Ramos (cell line): ENCODE data around the gene SEPHS2.

ENCODE experiments used
- in situ Hi-C: fragments of 300-500 bp; cut with MboI; formaldehyde crosslinking; loops from one replicate; pipeline ENCODE4 v1.14.3; 2022; ENCODE audit warnings: low sequenced_read_pairs; ENCODE audit not compliant: unreplicated experiment

Gene SEPHS2

DNA sequence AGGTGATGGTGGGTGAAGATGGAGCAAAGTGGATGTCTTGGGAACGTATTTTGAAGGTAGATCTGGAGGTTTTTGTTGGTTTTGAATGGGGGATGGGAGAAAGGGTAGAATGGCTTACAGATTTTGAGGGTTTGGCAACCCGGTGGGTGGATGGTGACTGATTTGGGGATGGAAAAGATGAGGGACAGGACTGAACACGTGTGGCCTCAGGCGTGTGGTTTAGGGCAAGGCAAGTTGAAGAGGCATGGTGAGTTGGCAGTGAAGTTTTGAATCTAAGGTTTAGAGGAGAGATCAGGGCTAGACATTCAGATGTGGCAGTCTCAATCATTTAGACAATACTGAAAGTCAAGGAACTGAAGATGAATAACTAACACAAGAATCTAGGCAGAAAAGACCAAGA lies 10.8 kb downstream of the SEPHS2 start:
- in situ Hi-C loops, result no loop called here

DNA sequence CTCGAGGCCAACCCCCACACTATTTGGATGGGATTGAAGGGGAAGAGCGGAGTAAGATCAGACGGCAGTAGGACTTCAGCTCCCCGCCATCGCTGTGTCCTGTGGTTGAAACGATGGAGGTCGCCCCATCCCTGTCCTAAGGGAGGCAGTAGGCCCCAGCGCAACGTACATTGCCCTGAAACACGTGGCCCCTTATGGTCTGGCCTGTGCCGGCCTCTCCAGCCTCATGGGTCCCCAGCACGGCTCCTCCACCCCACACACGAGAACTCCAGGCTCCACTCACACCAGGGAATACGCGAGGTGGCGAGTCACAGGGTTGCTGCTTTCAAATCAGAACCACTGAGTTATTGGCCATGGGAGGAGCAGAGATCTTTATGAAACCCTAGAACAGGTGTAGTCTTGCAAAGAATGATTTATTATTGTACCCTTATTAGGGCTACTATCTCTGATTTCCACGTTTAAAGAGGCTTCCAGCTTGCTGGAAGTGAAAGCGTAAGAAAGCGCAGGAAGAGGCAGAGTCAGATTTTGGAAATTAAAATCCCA lies 15.2 kb downstream of the SEPHS2 start:
- in situ Hi-C loops, result no loop called here

DNA sequence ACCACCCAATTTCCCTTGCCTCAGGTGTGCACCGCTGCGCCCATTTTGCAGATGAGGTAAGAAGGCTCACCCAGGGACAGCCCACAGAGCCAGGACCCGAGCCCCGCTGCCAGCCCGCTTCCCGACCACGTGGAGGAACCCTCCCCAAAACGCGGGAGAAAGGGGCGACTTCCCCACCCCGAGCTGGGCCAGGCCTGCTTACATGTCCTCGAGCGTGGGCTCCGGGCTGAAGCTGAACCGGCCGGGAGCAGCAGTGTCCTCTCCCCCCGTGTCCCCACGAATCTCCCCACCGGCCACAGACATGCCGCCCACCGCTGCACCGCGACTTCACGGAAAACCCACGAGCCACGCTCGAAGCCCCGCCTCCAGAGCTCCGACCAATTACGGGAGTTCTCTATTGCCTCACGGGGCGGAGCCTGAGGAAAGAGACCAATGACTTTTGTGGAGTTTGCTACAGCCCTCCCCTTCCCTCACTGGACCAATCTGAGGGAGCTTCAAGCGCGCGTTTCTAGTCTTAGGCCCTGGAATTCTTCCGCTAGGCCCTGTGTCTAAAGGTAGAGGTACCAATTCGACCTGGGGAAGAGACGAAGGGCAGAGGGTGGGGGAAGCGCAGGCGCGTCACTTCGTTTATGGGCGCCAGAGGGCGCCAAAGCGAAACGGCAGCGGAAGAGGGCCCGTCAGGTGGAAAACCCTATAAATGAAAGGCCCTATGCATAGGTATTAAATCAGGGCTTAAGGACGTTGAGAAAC lies 15.8 kb downstream of the SEPHS2 start, which contains the start of gene DCTPP1:
Gene DCTPP1, minus strand, starts transcription at position 353 of the 750 bp plus-strand sequence. Its CDS starts 50 bp downstream, at position 303.
- in situ Hi-C loops, result loop anchor here (10.0 kb wide), 1 partner anchor 365 kb away; the partner anchor contains the start of gene ALDOA

DNA sequence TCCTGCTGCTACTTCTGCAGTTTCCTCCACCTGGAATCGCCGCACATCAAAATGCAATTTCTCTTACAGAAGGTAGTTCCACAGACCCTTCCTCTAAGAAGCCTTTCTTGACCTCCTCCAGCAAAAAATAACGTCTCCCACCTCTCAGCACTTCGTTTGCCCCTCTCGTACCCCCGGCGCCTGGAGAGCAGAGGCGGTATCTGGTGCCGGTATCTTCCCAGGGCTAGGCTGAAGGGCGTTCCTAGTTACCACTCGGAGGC lies 16.3 kb downstream of the SEPHS2 start:
- in situ Hi-C loops, result loop anchor here (10.0 kb wide), 1 partner anchor 365 kb away; the partner anchor contains the start of gene ALDOA

DNA sequence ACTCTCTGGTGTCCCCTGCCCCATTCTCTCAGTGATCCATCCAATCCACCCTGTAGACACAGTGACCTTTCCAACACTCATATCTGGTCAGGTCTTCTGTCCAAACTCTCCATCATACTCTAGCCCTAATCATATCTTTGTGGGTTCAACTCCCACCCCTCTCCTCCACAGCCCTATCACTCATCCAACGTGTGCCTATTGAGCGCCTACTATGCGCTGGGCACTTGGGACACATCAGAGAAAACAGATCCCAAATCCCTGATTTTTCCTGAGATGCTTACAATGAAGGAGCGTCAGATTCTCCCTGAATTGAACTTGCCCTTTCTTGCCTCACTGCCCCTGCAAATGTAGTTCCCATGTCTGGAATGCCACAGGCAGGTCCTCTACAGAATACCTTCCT lies 17.6 kb downstream of the SEPHS2 start:
- in situ Hi-C loops, result loop anchor here (10.0 kb wide), 1 partner anchor 363 kb away; the partner anchor contains the start of gene ALDOA

DNA sequence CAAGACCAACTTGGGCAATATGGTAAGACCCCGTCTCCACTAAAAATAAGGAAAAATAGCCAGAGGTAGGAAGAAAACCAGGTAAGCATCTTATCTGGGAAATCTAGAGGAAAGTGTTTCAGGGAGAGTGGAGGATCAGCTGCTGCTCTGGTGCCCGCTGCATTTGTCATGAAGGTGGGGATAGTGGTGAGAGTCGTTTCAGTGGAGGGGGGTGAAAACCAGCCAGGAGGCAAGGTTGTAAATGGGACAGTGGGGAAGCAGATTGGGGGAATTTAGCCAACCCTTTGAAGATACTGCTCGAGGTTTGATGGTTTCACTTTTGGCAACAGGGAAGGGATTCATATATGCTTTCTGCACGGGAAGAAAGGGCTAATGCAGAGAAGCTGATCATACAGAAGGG lies 24.7 kb downstream of the SEPHS2 start:
- in situ Hi-C loops, result loop anchor here (5.0 to 10.0 kb wide), 2 partner anchors 186 to 356 kb away; partner anchors contain the start of gene ALDOA

DNA sequence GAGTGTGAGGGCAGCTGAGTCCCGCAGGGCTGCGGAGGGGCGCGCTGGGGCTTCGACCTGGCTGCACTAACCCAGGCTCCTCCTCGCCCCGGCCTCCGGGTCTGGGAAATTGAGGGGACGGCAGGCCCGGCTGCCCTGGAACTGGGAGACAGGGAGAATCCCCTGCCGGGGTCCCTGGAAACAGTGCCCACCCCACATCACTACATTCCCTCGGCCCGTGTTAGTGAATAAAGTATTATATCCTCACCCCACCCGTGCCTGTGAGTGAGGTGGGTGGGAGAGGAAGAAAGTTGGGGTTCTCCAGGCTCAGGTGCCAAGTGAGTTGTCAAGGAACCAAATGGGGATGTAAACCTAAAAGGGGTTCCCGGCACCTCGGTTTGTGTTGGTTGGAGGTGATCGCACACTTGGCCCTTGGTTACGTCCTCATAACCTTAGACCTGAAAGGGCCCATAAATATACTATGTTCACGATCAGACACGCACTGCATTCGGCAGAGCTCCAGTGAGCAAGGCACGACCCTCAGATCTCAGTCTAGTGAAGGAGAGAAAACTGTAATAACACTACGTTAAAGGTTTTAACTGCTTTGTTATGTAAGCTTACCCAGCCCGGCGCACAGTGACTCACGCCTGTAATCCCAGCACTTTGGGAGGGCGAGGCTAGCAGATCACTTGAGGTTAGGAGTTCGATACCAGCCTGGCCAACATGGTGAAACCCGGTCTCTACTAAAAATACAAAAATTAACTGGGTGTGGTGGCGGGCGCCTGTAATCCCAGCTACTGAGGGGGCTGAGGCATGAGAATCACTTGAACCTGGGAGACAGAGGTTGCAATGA lies 27.1 kb downstream of the SEPHS2 start:
- in situ Hi-C loops, result no loop called here

DNA sequence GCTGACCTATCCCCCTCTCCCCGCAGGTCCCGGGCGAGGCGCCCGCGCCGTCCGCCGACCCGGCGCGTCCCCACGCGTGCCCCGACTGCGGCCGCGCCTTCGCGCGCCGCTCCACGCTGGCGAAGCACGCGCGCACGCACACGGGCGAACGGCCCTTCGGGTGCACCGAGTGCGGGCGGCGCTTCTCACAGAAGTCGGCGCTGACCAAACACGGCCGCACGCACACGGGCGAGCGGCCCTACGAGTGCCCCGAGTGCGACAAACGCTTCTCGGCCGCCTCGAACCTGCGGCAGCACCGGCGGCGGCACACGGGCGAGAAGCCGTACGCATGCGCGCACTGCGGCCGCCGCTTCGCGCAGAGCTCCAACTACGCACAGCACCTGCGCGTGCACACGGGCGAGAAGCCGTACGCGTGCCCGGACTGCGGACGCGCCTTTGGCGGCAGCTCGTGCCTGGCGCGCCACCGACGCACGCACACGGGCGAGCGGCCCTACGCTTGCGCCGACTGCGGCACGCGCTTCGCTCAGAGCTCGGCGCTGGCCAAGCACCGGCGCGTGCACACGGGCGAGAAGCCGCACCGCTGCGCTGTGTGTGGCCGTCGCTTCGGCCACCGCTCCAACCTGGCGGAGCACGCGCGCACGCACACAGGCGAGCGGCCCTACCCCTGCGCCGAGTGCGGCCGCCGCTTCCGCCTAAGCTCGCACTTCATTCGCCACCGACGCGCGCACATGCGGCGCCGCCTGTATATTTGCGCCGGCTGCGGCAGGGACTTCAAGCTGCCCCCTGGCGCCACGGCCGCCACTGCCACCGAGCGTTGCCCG lies 27.9 kb downstream of the SEPHS2 start:
- in situ Hi-C loops, result no loop called here

DNA sequence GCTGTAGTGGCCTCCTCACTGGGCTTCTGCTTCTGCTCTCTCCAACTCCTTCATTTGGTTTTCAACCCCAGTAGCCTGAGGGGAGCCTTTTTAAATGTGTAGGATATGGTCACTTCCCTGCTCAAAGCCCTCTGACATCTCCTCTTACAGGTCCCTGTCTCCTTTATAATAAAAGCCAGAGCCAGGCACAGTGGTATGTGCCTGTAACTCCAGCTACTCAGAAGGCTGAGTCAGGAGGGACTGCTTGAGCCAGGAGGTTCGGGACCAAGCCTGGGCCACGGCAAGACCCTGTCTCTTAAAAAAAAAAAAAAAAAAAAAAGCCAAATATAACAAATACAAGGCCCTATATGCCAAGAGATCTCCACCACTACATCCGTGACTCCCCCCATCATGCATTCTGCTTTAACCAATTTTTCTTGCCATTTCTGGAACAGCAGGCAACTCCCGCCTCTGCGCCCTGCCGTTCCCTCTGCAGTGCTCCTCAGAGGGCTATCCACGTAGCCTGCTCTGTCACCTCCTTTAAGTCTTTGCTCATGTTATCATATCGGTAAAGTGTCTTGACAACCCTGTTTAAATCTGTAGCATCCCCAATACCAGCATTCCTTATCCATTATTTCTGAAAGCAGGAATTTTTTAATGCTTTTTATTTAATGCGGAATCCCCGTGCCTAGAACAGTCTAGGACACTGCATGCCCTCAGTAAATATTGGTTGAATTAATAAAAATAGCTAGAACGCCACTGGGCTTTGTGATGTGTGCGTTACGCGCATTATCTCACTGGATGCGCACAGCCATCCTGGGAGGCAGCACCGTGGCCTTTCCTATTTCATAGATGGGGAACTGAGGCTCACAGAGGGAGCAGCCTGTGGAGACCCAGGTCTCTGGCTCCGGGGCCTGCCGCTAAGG lies 28.8 kb downstream of the SEPHS2 start:
- in situ Hi-C loops, result no loop called here

DNA sequence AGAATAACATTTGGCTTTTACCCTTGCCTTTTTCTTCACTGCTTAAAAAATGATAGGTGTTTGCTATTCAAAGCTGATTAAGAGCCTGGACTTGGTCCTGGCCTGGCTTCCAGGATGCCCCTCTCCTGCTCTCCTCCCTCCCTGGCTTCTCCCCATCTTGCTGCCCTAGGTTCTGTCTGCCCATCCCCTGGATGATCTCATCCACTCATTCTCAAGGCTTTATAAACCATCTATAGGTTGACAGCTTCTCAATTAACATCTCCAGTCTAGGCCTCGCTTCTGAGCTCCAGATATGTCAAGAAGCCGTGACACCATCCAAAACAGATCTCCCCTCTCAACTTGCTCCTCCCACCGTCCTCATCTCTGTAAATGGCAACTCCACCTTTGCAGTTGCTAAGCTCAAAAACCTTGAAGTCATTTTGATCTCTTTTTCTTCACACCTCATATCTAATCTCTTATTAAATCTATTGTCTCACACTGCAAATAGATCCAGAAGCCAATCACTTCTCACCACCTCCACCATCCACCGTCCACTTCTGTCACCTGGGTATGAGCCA lies 29.5 kb downstream of the SEPHS2 start:
- in situ Hi-C loops, result no loop called here

DNA sequence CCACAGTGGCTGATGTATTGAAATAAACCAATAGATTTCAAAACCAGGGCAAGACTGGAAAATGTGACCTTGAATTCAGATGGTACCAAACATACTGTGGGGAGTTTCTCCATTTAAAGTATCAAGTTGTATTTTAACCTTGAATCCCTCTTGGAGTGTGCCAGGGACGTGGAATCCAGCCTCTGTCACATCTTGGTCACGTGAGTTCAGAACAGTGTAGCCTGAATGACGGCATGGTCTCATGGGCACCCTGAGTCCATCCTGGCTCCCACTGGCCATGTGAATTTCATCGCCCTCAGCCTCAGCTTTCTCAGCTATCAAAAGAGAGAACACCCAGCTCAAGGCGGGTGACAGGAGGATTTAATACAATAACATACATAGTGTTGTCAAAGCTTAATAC lies 31.5 kb downstream of the SEPHS2 start:
- in situ Hi-C loops, result loop anchor here (5.0 kb wide), 1 partner anchor 42 kb away; the partner anchor contains the start of genes MYL11 and TBC1D10B

DNA sequence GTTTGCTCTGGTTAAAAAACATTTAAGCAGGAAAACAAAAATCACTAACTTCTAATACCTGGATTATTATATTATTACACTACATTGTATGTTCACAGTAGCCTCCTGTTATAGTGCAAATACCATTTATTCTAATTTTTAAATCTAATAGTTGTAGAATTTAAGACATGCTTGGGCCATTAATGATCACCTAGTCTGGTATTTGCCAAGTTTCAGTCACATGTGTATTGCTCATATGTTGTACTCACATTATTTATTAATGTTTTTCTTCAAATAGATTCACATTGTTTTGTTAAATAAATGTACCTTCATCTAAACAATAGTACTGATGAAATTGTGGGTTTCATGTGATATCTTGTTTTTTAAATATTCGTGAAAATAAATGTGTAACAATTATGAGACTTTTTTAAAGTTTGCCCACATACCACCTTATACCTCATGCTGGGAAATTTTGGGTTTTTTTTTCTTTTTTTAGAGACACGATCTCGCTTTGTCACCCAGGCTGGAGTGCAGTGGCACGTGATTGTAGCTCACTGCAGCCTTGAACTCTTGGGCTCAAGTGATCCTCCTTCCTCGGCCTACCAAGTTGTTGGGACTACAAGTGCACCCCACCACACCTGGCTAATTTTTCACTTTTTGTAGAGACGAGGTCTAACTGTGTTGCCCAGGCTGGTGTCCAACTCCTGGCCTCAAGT lies 32.4 kb downstream of the SEPHS2 start:
- in situ Hi-C loops, result loop anchor here (5.0 kb wide), 1 partner anchor 41 kb away; the partner anchor contains the start of genes MYL11 and TBC1D10B

DNA sequence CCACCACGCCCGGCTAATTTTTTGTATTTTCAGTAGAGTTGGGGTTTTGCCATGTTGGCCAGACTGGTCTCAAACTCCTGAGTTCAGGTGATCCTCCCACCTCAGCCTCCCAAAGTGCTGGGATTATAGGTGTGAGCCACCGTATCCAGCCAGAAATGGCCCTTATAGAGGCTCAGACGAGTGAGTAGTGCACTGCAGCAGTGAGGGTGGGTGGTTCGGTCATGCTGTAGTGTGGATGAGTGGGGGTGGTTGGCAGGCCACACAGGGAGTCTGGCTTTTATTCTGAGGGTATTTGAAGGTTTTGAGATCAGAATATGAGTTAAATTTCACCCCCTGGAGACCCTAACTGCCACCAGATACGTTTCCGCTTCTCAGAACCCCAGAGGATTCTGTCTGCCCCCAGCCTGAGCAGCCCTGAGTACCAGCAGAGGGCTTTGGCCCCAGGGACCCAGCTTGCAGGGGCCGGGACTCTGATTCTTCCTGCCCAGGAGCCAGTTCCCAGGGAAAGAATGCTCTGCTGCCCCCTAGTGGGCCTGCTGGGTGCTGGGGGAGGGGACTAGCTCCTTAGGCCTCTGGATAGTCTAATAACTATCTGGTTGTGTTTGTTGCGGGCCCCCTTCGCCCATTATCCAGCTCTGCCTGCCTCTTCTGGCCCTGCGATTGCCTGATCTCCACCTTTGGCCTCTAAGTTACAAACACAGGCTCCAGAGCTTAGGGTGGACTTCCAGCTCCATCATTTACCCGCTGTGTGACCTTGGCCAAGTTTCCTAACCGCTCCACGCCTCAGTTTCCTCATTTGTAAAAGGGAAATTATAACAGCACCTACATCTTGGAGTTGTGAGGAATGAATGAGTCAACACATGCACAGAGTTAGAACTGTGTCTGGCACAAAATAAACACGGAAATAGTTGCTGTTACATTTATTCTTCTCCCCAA lies 36.3 kb downstream of the SEPHS2 start:
- in situ Hi-C loops, result loop anchor here (5.0 to 10.0 kb wide), 2 partner anchors 37 to 325 kb away; partner anchors contain the start of genes MYL11 and TBC1D10B

DNA sequence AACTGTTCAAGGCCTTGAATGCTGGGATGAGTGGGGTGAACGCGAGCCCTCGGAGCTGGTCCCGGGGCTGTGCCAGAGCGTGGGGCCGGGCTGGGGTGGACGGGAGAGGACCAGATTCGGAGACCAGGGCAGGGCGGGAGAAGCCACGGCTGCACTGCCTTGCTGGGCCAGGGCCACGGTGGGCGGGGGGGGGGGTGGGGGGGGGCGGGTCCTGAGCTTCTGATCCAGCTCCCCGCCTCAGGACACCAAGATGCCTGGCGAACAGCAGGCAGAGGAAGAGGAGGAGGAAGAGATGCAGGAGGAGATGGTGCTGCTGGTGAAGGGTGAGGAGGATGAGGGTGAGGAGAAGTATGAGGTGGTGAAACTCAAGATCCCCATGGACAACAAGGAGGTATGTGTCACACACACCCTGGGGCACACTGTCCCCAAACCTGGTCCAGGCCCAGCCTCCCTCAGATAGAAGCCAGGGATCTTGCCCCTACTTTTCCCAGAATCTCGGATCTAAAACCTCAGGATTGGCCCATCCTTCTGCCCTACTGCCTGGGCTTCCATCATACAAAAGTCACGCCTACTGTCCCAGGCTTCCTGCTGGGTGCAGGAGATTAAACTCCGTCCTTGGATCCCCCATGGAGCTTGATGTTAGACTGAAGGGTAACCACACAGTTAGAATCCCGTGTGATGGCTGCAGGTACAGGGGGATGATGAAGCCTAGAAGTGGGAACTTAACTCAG lies 37.7 kb downstream of the SEPHS2 start:
- in situ Hi-C loops, result loop anchor here (10.0 kb wide), 1 partner anchor 323 kb away; no protein-coding TSS in a partner anchor

DNA sequence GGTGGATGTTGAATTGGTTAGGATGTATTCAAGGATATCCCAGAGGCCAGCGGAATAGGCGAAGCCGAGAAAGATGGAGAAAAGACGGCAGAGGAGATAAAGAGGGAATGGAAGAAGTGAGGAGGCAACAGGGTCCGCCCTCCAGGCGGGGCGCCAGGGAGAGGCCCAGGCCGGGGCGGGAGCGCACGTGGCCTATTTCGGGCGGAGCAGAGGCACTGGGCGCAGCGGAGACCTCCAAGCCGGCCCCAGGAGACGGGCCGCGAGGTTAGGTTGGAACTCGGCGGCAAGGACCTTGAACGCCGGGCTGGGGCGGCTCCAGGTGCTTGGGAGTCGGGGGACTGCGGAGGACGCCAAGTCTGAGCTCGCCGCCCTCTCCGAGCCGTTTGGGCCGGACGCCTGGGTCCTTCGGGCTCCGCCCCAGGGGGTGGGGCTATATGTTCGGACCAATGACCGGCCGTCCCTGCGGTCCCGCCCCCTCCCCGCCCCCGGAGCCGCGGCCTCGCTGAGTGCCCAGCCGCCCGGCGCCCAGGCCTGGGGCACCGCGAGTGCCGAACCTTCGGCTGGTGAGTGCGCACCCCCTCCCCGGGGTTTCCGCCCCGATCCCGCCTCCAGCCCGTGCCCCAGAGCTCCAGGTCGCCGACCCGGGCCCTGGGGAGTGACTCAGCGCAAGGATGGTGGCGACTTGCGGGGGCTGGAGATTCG lies 38.4 kb downstream of the SEPHS2 start, which contains the start of gene ZNF771:
Gene ZNF771, plus strand, starts transcription at position 505 of the 702 bp plus-strand sequence. CDS start 448 bp downstream, outside the sequence.
- in situ Hi-C loops, result loop anchor here (10.0 kb wide), 1 partner anchor 322 kb away; no protein-coding TSS in a partner anchor

DNA sequence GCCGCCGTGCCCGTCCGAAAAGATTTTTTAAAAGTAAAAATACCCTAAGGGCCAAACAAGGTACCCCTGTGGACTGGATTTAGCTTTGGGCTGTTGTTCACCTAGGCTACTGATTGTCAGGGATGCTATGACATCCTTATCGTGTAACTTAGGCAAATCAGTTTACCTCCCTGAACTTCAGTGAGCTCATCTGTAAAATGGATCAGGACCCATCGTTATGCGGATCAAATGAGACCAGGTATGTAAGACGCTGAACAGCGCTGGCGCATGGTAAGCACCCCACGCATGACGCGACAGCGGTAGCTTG lies 38.9 kb downstream of the SEPHS2 start:
- in situ Hi-C loops, result loop anchor here (10.0 kb wide), 1 partner anchor 322 kb away; no protein-coding TSS in a partner anchor
